ENCODE results near the gene ABO.
A peak's percentile ranks its signal among the peaks of the same experiment; 100 is the strongest.
"Not testable (repeated sequence)": the region's sequence is repeated elsewhere in the genome, so short reads cannot be mapped to it uniquely, and the experiment has no call there.

The ABO gene

GRCh38 chr9:133208171-133208879, 66.7 kb downstream of the ABO start:
- DNase-seq = peak in 2 of 10 donors; percentile 26 to 74
- intact Hi-C loops (cut with DNase I) = not testable (repeated sequence)

GRCh38 chr9:133207540-133208170, 67.3 kb downstream of the ABO start:
- DNase-seq = peak in 1 of 10 donors; percentile 63
- intact Hi-C loops (cut with DNase I) = no loop called here

- intact Hi-C loops (cut with DNase I) = no loop called here
- peak in 1 of 10 donors; percentile 50 for DNase-seq
Measured at GRCh38 chr9:133207021-133207531, 67.9 kb downstream of the ABO start.

- intact Hi-C loops (cut with DNase I) = no loop called here
- DNase-seq = peak in 2 of 10 donors; percentile 76 to 79
Measured at GRCh38 chr9:133205996-133206931, 68.7 kb downstream of the ABO start.

GRCh38 chr9:133205481-133205887, 69.5 kb downstream of the ABO start:
- DNase-seq = peak in 1 of 10 donors; percentile 67
- intact Hi-C loops (cut with DNase I) = not testable (repeated sequence)
